22Rv1 (cell line): Measurements from ENCODE around the gene SMCO3.

Source experiments
- ZFX ChIP-seq: fragments of 450-650 bp; IDR thresholded peaks from 2 replicates; pipeline ENCODE4 v1.6.1; 2017; ENCODE audit warnings: antibody characterized with exemption, borderline replicate concordance
- TF ChIP-seq, protein P1 (sequence below): fragments of 450-650 bp; IDR thresholded peaks from 2 replicates; pipeline ENCODE4 v1.5.1; 2017; ENCODE audit warnings: mild to moderate bottlenecking

DNA sequence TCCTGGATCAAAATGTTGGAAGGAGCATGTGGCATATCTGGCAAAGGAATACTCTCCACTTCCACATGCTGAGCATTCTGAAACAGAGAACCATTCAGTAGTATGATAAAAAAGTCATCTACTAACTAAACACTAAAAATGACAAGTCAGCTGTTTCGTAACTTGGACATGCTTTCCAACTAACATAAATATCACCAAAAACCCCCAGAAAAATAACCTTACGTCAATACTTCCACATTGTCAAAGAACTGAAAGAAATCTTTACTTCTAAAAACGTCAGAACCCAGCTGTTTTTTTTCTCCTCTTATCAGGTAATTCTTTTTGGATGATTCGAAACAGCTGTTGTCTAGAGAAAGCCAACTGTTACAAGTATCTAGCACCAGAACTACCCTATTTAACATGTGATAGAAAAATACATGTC lies 18.9 kb downstream of the SMCO3 start:
- TF ChIP-seq, protein P1, sequence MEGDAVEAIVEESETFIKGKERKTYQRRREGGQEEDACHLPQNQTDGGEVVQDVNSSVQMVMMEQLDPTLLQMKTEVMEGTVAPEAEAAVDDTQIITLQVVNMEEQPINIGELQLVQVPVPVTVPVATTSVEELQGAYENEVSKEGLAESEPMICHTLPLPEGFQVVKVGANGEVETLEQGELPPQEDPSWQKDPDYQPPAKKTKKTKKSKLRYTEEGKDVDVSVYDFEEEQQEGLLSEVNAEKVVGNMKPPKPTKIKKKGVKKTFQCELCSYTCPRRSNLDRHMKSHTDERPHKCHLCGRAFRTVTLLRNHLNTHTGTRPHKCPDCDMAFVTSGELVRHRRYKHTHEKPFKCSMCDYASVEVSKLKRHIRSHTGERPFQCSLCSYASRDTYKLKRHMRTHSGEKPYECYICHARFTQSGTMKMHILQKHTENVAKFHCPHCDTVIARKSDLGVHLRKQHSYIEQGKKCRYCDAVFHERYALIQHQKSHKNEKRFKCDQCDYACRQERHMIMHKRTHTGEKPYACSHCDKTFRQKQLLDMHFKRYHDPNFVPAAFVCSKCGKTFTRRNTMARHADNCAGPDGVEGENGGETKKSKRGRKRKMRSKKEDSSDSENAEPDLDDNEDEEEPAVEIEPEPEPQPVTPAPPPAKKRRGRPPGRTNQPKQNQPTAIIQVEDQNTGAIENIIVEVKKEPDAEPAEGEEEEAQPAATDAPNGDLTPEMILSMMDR: no peak
- TF ChIP-seq ZFX: no peak
